Measurements from ENCODE around the gene GANAB. TPM values are rescaled to one million over a fixed set of nuclear protein-coding genes. Genes with fewer than 3 reads are reported as not detected.
A peak's percentile ranks its signal among the peaks of the same experiment; 100 is the strongest.

The GANAB gene
- total and polyA plus RNA-seq, 2 of the 13 experiments (the other 11 are each of a cell fraction or from before 2014, with no cell fraction given), result 99.5 to 234 TPM

DNA sequence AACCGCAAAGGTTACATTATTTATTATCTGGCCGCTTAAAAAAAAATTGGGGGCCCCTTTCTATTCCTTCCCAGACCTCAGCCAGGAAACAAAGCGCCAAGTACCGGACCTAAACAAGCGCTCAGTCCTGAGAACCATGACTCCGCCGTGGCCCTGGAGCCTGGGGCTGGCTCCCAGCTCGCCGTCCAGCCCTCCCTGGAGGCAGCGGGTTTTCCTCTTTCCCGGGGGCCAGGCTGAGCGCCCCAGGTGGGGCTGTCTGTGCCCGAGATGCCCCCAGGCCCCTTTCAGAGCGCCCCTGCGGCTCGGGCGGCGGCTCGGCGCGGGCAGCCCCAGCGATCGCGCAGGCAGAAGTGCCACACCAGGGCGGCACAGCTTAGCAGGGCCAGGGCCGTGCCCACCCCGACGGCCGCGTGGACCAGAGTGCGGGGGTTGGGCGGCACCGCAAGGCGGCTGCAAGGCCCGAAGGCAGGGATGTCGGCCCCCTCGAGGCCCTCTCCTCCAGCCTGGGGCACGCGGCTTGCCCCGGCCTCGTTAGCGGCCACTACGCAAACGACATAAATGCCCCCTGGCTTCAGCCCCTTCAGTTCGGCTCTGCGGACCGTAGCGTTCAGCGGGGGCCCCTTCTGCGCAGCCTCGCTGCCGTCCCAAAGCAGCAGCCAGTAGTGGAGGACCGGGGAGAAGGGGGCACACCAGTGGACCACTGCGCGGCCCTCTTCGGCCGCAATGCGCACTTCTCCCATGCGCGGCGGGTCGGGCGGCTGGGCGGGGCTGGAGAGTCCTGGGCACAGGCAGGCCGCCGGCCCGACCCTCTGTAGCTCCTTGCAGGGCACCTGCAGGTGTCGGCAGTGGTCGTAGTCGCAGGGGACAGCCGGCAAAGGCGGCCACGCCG, 41.3 kb upstream of the GANAB start:
- Histone ChIP-seq H3K4me3 (replicated peaks in 1 of 3; ENCODE audit: insufficient read depth in 1 of 3, low read depth in 2 of 3, low read length in 3 of 3) (no peak overlapping the region), H3K36me3 (replicated peaks in 1 of 2; ENCODE audit: control insufficient read depth in 1 of 2, insufficient read depth in 2 of 2, low read length in 2 of 2) (peaks cover 15 to 26% of the 10 kb centered on the region in 2 experiments), H3K79me2 (ENCODE audit: insufficient read depth, low read length) (no peaks in the 10 kb centered on the region), H3K27me3 (ENCODE audit: control insufficient read depth in 1 of 2, insufficient read depth in 2 of 2, low read length in 2 of 2) (no peaks in the 10 kb centered on the region), H3K9ac (ENCODE audit: insufficient read depth, low read depth, low read length) (no peak overlapping the region), H3K4me1 (ENCODE audit: insufficient read depth, low read length) (no peaks in the 10 kb centered on the region), H3K27ac (ENCODE audit: extremely low read length, insufficient read depth, low read length) (no peak overlapping the region), H4K20me1 (ENCODE audit: insufficient read depth, low read length) (no peaks in the 10 kb centered on the region), H2AFZ (ENCODE audit: low read length) (no peak overlapping the region), H3K9me3 (ENCODE audit: low read length) (no peaks in the 10 kb centered on the region), H3K4me2 (ENCODE audit: low read depth, low read length) (no peak overlapping the region)
- CTCF ChIA-PET (ENCODE audit: low intra/inter-chr PET ratio, low total read pairs), result no interaction called here
- in situ Hi-C loops (cut with HindIII; ENCODE audit: extremely low pct_ligation_motif_present, low pct_unique_long_range_greater_than_20kb) (no loop called here), intact Hi-C loops (cut with micrococcal nuclease; ENCODE audit: unreplicated experiment) (no loop called here)
- FAIRE-seq, result no peak
- WGBS (ENCODE audit: low lambda C conversion rate), result 97% methylated on average over 29 of the region's 74 CpGs
- peak; percentile 13; the same call in 2 of the 3 replicates for ATAC-seq
- POLR2A ChIA-PET, result no interaction called here
- no peak for DNase-seq (ENCODE audit: low spot score)
- no TSS peak for BruUV-seq (replicated peaks)
- no peak for TF ChIP-seq ZNF737 (CRISPR knock-in tag; IDR thresholded peaks at IDR 0.05; ENCODE audit: borderline replicate concordance)
- TF ChIP-seq, protein P1, sequence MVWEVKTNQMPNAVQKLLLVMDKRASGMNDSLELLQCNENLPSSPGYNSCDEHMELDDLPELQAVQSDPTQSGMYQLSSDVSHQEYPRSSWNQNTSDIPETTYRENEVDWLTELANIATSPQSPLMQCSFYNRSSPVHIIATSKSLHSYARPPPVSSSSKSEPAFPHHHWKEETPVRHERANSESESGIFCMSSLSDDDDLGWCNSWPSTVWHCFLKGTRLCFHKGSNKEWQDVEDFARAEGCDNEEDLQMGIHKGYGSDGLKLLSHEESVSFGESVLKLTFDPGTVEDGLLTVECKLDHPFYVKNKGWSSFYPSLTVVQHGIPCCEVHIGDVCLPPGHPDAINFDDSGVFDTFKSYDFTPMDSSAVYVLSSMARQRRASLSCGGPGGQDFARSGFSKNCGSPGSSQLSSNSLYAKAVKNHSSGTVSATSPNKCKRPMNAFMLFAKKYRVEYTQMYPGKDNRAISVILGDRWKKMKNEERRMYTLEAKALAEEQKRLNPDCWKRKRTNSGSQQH (CRISPR knock-in tag; IDR thresholded peaks at IDR 0.05; ENCODE audit: low read depth), result no peak
- no peak for TF ChIP-seq ATF7 (IDR thresholded peaks at IDR 0.05)
- no peak for TF ChIP-seq ATF7 (CRISPR knock-in tag; IDR thresholded peaks at IDR 0.05)
- TF ChIP-seq, protein P2, sequence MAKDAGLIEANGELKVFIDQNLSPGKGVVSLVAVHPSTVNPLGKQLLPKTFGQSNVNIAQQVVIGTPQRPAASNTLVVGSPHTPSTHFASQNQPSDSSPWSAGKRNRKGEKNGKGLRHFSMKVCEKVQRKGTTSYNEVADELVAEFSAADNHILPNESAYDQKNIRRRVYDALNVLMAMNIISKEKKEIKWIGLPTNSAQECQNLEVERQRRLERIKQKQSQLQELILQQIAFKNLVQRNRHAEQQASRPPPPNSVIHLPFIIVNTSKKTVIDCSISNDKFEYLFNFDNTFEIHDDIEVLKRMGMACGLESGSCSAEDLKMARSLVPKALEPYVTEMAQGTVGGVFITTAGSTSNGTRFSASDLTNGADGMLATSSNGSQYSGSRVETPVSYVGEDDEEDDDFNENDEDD (CRISPR knock-in tag; IDR thresholded peaks at IDR 0.05; ENCODE audit: borderline replicate concordance), result no peak
- TF ChIP-seq RBFOX2 (IDR thresholded peaks at IDR 0.05; ENCODE audit: low read depth, low read length), result no peak
- TF ChIP-seq ELF1 (CRISPR knock-in tag; IDR thresholded peaks at IDR 0.05), result no peak
- TF ChIP-seq ZSCAN21 (CRISPR knock-in tag; IDR thresholded peaks at IDR 0.05; ENCODE audit: borderline replicate concordance), result no peak
- TF ChIP-seq, protein P3, sequence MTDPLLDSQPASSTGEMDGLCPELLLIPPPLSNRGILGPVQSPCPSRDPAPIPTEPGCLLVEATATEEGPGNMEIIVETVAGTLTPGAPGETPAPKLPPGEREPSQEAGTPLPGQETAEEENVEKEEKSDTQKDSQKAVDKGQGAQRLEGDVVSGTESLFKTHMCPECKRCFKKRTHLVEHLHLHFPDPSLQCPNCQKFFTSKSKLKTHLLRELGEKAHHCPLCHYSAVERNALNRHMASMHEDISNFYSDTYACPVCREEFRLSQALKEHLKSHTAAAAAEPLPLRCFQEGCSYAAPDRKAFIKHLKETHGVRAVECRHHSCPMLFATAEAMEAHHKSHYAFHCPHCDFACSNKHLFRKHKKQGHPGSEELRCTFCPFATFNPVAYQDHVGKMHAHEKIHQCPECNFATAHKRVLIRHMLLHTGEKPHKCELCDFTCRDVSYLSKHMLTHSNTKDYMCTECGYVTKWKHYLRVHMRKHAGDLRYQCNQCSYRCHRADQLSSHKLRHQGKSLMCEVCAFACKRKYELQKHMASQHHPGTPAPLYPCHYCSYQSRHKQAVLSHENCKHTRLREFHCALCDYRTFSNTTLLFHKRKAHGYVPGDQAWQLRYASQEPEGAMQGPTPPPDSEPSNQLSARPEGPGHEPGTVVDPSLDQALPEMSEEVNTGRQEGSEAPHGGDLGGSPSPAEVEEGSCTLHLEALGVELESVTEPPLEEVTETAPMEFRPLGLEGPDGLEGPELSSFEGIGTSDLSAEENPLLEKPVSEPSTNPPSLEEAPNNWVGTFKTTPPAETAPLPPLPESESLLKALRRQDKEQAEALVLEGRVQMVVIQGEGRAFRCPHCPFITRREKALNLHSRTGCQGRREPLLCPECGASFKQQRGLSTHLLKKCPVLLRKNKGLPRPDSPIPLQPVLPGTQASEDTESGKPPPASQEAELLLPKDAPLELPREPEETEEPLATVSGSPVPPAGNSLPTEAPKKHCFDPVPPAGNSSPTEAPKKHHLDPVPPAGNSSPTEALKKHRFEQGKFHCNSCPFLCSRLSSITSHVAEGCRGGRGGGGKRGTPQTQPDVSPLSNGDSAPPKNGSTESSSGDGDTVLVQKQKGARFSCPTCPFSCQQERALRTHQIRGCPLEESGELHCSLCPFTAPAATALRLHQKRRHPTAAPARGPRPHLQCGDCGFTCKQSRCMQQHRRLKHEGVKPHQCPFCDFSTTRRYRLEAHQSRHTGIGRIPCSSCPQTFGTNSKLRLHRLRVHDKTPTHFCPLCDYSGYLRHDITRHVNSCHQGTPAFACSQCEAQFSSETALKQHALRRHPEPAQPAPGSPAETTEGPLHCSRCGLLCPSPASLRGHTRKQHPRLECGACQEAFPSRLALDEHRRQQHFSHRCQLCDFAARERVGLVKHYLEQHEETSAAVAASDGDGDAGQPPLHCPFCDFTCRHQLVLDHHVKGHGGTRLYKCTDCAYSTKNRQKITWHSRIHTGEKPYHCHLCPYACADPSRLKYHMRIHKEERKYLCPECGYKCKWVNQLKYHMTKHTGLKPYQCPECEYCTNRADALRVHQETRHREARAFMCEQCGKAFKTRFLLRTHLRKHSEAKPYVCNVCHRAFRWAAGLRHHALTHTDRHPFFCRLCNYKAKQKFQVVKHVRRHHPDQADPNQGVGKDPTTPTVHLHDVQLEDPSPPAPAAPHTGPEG (CRISPR knock-in tag; IDR thresholded peaks at IDR 0.05), result no peak
- TF ChIP-seq, protein P4, sequence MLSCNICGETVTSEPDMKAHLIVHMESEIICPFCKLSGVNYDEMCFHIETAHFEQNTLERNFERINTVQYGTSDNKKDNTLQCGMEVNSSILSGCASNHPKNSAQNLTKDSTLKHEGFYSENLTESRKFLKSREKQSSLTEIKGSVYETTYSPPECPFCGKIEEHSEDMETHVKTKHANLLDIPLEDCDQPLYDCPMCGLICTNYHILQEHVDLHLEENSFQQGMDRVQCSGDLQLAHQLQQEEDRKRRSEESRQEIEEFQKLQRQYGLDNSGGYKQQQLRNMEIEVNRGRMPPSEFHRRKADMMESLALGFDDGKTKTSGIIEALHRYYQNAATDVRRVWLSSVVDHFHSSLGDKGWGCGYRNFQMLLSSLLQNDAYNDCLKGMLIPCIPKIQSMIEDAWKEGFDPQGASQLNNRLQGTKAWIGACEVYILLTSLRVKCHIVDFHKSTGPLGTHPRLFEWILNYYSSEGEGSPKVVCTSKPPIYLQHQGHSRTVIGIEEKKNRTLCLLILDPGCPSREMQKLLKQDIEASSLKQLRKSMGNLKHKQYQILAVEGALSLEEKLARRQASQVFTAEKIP (CRISPR knock-in tag; IDR thresholded peaks at IDR 0.05; ENCODE audit: borderline replicate concordance), result no peak
- no peak for TF ChIP-seq ZKSCAN1 (IDR thresholded peaks at IDR 0.05; ENCODE audit: low read length)
- no peak for TF ChIP-seq PHF20 (CRISPR knock-in tag; IDR thresholded peaks at IDR 0.05)
- no peak for TF ChIP-seq SNAI1 (CRISPR knock-in tag; IDR thresholded peaks at IDR 0.05; ENCODE audit: borderline replicate concordance)
- no peak for TF ChIP-seq ZNF550 (CRISPR knock-in tag; IDR thresholded peaks at IDR 0.05; ENCODE audit: borderline replicate concordance)
